Measurements from ENCODE around the gene LARP1.

The LARP1 gene

DNA sequence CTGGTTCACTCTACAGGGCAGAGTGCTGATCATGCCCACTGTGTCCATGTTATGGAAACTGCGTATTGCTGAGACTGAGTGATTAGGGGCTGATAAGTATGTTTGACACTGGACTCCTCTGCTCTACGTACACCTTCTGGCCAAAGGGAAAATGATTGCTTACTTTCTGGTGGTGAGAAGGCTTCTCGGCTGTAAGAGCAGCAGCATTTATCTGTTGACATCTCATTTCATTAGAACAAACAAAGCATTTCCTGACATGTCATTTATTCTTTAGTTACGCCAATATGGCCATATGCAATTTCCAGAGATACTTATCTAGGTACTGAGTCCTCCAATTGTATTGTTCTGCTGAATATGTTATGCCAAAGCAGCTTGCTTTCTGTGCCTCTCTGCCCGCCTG lies 89.6 kb downstream of the LARP1 start:
- no peak overlapping the region for H3K4me3 ChIP-seq (ENCODE audit: low read depth, low read length)
- TF ChIP-seq, protein P1, sequence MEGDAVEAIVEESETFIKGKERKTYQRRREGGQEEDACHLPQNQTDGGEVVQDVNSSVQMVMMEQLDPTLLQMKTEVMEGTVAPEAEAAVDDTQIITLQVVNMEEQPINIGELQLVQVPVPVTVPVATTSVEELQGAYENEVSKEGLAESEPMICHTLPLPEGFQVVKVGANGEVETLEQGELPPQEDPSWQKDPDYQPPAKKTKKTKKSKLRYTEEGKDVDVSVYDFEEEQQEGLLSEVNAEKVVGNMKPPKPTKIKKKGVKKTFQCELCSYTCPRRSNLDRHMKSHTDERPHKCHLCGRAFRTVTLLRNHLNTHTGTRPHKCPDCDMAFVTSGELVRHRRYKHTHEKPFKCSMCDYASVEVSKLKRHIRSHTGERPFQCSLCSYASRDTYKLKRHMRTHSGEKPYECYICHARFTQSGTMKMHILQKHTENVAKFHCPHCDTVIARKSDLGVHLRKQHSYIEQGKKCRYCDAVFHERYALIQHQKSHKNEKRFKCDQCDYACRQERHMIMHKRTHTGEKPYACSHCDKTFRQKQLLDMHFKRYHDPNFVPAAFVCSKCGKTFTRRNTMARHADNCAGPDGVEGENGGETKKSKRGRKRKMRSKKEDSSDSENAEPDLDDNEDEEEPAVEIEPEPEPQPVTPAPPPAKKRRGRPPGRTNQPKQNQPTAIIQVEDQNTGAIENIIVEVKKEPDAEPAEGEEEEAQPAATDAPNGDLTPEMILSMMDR (IDR thresholded peaks at IDR 0.05; ENCODE audit: low read depth, low read length, missing control alignments): no peak
- DNase-seq (ENCODE audit: low read depth): no peak

DNA sequence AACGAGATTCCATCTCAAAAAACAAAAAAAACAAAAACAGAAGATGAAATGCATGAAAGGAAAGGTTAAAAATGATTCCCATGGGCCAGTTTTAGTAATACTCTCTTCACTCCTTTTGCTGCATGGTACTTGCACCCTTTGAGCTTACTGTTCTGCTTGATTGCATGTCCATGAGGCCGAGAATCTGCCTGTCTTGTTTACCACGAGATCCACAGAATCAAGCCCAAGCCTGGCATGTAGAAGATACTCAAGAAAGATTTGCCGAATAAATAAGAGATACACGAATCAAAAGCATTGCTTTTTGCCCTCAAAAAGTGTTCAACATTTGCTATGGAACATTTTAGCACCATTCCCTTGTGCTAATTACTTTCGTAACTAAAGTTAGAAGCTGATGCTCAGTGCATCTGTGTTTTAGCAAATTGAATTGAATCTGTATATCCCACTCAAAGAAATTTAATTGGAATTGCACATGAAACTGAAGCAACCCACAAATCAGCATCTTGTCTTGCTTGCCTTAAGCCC lies 94.1 kb downstream of the LARP1 start:
- TF ChIP-seq, protein P1 (IDR thresholded peaks at IDR 0.05; ENCODE audit: low read depth, low read length, missing control alignments): no peak
- no peak overlapping the region for H3K4me3 ChIP-seq (ENCODE audit: low read depth, low read length)
- DNase-seq (ENCODE audit: low read depth): no peak

DNA sequence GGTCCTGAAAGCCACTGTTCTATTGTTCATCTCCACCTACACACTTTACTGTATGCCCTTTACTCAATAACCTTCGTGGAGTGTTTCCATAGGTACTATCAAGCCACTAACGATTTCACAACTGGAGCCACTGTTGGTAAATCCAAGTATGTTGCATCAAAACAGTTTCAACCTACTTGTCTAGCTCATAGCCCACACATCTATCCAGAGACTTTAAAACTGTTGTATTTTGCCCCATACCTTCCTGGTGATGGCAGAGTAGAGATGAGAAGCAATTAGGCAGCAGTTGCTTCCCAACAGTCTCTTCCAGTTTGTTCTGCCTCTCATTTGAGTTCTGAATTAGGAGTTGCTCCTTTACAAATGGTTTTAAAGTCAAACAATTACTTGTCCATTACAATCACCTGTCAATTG lies 94.6 kb downstream of the LARP1 start:
- TF ChIP-seq, protein P1 (IDR thresholded peaks at IDR 0.05; ENCODE audit: low read depth, low read length, missing control alignments): no peak
- H3K4me3 ChIP-seq (ENCODE audit: low read depth, low read length): no peak overlapping the region
- no peak for DNase-seq (ENCODE audit: low read depth)

DNA sequence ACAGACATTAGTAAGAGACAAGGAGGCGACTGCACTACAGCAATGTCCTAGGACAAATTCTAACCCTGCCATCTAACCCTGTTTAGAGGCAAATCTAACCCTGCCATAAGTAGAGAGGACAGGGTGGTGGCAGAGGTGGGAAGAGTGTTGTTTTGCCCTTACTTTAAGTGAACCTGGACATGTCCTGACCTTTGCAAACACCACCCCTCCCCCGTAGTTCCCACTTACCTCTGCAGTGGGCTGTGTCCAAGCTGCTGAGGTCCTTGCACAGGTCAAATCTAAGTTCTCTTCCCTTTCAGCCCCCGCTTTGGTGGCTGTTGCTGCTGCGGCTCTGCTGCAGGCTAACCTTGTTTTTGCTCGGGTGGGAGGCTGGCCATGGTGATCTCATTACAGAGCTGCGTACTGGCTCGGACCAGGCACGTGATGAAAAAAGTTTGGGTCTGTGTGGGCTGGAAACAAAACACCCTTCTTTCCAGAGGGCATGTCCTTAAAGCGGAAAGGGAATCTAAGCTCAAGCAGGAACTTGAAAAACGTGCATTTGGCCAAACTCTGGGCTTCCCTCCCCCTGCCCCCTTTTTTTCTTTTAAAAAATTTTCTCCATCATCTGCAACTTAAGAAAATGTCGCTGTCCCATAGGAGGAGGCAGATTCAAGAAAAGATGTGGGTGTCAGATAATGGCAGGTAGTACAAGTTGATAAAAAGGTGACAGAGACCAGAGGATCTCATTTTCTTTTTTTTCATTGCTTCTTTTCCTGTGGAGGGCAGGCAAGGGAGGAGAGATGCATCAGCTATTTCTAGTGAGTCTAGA lies 95.3 kb downstream of the LARP1 start, which contains the start of gene FAXDC2:
TSS of gene FAXDC2 (minus strand) at position 349 of the 808 bp plus-strand sequence. CDS start 12,425 bp downstream, outside the sequence.
- DNase-seq (ENCODE audit: low read depth): no peak
- TF ChIP-seq, protein P1 (IDR thresholded peaks at IDR 0.05; ENCODE audit: low read depth, low read length, missing control alignments): no peak
- no peak within 1 kb of the TSS for H3K4me3 ChIP-seq (ENCODE audit: low read depth, low read length)

DNA sequence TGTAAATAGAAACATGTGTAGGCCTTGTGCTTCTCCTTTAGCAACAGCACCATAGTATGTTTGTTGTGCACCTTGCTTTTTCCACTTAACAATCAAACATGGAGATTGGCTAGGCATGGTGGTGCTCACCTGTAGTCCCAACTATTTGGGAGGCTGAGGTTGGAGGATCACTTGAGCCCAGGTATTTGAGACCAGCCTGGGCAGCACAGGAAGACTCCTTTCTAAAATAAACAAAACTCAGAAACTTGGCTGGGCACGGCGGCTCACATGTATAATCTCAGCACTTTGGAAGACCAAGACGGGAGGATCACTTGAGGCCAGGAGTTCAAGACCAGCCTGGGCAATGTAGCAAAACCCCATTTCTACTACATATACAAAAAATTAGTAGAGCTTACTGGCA lies 96.2 kb downstream of the LARP1 start:
- TF ChIP-seq, protein P1 (IDR thresholded peaks at IDR 0.05; ENCODE audit: low read depth, low read length, missing control alignments): no peak
- no peak overlapping the region for H3K4me3 ChIP-seq (ENCODE audit: low read depth, low read length)
- DNase-seq (ENCODE audit: low read depth): no peak

DNA sequence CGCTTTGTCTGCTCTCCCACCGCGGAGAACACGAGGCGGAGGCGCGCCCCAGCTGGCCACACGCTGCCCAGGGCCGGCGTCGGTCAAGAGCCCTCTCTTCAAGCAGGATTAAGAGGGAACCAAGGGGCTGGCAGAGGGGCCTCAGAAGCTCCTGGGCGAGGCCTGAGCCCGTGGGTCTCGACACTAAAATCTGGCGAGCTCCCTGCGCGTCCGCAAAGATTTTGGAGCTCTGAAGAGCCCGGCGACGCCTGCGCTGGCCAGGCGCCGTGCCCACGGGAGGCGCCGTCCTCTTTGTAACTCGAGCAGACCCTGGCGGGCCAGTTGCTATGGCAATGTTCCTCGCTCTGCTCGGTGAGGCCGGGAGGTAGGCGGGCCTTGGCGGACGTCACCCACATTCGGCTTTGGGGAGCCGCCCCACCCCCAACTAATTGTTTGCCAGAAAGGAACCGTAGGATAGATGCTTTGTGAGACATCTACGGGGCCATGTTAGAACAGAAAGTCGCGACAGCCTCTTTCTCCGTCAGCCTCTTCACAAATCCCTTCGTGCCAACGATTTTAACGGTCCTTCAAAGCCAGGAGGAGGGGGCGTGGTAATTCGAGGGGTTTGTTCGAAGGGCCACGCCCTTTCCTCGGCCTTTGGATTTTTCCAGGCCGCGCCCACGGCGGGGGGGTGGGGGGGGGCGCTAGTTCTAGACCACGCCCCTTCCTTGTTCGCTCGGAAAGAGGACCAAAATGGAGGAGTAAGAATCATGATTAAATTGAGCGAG lies 102.5 kb downstream of the LARP1 start:
- DNase-seq (ENCODE audit: low read depth): peak; percentile 65
- TF ChIP-seq, protein P1 (IDR thresholded peaks at IDR 0.05; ENCODE audit: low read depth, low read length, missing control alignments): no peak
- H3K4me3 ChIP-seq (ENCODE audit: low read depth, low read length): peak overlapping the region; percentile 89

Measured in GM12864 (cell line).